ES-I3 (cell line): Measurements from ENCODE around the gene RABGGTA.

Source experiments
- H3K36me3 ChIP-seq: 2 replicates; pipeline ENCODE4 v1.6.1; 2013; ENCODE audit warnings: mild to moderate bottlenecking, low read length, control low read depth, moderate library complexity; ENCODE audit not compliant: insufficient read depth
- H3K4me1 ChIP-seq: 2 replicates; pipeline ENCODE4 v1.6.1; 2013; ENCODE audit warnings: mild to moderate bottlenecking, control low read depth, low read length; ENCODE audit not compliant: insufficient read depth
- H3K9ac ChIP-seq: 2 replicates; pipeline ENCODE4 v1.6.1; 2013; ENCODE audit warnings: low read depth, mild to moderate bottlenecking, low read length, moderate library complexity
- H3K9me3 ChIP-seq: 2 replicates; pipeline ENCODE4 v1.6.1; 2013; ENCODE audit warnings: mild to moderate bottlenecking, low read length, moderate library complexity; ENCODE audit not compliant: control insufficient read depth, insufficient read depth

The RABGGTA gene

DNA sequence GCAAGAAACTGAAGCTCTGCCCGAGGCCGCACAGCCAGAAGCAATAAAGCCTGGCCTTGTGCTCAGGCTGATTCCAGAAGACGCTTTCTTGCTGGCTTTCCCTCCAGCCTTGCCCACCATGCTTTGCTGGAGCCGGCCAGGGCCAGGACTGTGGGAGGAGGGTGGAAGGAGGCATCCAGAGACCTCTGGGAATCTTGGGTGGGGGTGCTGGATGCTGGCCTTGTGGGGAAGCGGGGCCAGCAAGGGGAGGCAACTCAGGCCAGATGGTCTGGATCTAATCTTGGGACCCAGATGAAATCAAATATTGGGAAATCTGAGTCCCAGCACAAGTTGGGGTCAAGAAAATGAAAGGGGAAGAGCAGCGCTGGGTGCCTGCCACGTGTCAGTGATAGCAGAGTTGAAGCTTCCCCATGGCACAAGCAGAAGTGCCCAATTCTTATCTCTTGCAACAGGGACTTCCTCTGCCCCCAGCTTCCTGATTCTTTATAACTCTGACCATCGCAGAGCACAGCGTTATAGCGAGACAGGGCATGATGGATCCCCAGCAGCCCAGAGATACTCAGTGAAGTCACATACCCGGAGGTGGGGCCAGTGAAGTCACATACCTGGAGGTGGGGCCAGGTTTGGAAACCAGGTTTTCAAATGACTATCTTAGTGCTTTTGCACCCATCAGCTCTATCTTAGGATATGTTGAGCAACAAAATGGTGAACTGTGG is 6.4 kb upstream of the RABGGTA start:
- H3K4me1 ChIP-seq: peaks cover 11% of the 10 kb centered on the region
- H3K36me3 ChIP-seq: no peaks in the 10 kb centered on the region
- no peak overlapping the region for H3K9ac ChIP-seq
- H3K9me3 ChIP-seq: no peaks in the 10 kb centered on the region

DNA sequence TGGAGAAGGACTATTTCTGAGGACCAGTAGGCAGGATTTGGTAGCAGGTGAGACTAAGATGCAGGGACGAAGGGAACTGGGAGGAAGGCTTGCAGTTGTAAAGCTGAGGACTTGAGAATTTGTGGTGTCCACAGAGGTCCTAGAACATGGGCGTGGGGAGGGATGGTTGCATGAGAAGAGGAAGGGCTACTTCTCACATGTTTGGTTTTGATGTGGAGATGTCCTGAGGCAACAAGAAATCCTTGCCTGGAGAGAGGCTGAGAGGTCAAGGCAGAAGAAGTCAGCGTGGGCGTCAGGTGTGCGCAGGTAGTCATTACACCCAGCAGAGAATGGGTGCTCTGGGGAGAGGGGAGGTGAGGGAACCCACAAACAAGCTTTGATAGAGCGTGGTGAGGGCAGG is 5.7 kb upstream of the RABGGTA start:
- no peak overlapping the region for H3K9ac ChIP-seq
- H3K36me3 ChIP-seq: no peaks in the 10 kb centered on the region
- H3K9me3 ChIP-seq: no peaks in the 10 kb centered on the region
- H3K4me1 ChIP-seq: peaks cover 13% of the 10 kb centered on the region

DNA sequence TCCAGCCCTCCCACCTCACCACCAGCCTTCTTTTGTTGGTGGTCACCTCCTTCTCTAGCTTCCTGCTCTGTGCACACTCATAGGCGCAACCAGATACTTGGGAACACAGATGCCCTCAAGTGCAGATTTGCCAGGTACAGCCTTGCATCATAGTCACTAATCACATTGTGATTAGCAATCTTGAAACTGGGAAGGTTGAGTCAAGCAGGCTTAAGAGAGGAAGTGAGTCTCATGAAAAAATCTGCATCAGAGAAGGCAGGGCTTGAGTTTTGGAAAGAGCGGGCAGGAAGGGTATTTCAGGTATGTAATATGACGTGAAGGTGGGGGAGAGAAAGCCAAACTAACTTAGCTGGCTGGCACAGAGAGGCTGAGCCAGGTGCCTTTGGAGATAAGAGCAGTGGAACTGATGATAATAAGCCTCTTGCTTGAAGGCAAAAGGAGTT is 2.7 kb upstream of the RABGGTA start:
- Histone ChIP-seq H3K9me3 (no peaks in the 10 kb centered on the region), H3K36me3 (no peaks in the 10 kb centered on the region), H3K4me1 (peaks cover 16% of the 10 kb centered on the region), H3K9ac (0 out of 2 replicates have a peak overlapping the region, but pooled peaks have one; percentile 4)

DNA sequence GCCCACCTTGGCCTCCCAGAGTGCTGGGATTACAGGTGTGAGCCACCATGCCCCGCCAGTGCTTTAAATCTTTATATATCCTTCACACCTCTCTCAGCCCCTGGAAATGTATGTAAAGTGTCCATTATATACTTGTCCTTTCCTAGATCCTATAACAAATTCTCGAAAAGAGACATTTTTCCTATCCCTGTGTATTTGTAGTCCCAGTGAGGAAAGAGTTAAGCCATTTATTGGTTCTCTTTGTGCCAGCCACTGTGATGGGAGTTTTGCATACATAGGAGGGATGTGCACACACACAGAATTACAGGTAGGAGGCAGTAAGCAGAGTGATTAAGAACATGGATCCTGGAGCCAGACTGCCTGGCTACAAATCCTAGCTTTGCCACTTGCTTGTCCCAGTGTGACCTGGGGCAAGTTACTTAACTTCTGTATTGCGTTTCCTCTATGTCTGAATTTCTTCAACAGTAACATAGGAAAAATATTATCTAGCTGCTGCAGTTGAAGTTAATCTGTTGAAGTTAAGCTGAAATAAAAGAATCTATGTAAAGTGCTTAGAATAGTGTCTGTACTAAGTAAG is 2.1 kb upstream of the RABGGTA start:
- Histone ChIP-seq H3K36me3 (no peaks in the 10 kb centered on the region), H3K4me1 (peaks cover 16% of the 10 kb centered on the region), H3K9me3 (no peaks in the 10 kb centered on the region), H3K9ac (no peak overlapping the region)

DNA sequence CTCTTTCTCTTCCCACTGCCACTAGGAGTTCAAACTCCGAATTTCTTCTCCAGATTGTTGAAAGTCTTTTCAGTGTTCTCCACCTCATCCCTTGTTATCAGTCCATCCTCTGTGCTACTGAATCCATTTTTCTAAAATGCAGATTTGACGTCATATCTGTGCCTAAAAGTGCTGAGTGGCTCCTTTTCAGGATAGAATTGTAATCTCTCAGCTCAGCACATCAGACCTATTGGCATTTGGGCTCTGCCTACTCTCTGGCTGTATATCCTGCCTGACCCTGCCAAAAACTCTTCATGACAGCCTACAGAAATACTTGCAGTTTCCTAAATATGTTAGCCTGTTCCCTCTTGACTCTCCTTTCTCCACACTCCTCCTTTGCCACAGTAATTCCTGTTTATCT is 1.1 kb upstream of the RABGGTA start:
- no peaks in the 10 kb centered on the region for H3K36me3 ChIP-seq
- H3K4me1 ChIP-seq: peaks cover 16% of the 10 kb centered on the region
- H3K9ac ChIP-seq: no peak overlapping the region
- no peaks in the 10 kb centered on the region for H3K9me3 ChIP-seq

DNA sequence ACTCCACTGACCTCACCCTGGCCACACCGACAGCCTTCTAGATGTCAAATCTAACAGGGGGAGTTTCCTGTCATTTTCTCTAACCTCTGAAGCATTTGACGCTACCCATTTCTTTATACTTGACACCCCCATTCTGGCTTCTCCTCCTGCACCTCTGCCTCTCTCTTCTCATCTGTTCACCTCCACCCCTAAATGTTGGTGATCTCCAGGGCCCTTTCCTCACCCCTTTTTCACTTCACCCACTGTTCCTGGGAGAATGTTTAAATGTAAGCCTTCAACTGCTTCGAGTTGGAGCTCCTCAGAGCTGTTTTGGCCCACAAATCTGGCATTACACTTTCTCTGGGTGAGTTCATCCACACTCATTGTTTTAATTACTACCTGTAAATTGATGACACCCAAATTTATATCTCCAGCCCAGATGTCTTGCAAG is 452 bp upstream of the RABGGTA start:
- Histone ChIP-seq H3K36me3 (no peaks in the 10 kb centered on the region), H3K9me3 (no peaks in the 10 kb centered on the region), H3K9ac (peak overlapping the region; percentile 77), H3K4me1 (peaks cover 16% of the 10 kb centered on the region)

DNA sequence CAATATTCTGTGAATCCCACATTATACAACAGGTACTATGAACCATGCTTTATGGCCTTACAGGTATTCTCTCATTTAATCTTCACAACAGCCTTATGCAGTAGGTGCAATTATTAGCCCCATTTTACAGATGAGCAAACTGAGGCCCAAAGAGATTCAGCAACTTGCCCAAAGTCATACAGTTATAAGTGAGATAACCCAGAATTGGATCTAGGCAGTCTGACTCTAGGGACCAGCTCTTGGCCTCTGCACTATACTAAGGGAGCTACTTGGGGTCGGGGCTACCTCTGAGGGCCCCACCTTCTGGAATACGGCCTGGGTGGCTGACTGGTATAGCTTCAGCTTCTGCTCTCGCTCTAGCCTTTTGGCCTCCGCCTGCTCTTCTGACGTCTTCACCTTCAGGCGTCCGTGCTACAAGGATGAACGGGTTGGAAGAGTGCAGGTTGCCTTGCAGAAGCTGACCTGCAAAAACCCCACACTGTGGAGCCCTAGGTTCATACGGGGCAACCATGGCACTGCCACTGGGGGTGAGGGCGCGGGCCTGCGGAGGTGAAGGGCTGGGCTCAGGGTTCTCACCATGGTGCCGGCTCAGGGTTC is 762 bp downstream of the RABGGTA start:
- H3K36me3 ChIP-seq: no peaks in the 10 kb centered on the region
- H3K9me3 ChIP-seq: no peaks in the 10 kb centered on the region
- peaks cover 16% of the 10 kb centered on the region for H3K4me1 ChIP-seq
- H3K9ac ChIP-seq: peak overlapping the region; percentile 77

DNA sequence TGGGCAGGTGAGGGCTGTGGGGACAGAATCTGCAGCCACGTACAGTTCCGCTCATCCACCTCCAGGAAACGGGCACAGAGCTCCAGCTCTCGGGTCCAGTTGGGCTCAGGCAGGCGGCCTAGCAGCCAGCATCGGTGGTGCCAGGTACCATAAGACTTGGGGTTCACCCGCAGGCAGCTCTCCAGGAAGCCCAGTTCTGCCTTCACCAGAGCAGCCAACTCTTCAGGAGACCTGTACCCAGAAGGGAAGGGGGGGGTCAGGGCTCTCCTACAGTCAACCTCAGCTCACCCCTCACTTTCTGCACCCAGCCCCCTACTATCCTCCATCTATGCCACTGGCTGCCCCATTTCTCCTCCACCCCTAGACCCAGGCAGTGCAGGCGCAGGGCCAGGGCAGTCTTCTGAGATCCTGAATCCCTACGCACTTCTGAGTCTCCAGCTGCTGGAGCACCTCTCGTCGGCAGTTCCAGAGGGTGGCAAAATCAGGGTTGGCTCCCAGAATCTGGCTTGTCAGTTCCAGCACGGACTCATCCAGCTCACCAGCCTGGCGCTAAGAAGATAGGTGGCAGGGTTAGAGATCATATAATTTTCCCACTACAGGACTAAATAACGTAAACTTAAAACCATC is 1.4 kb downstream of the RABGGTA start:
- Histone ChIP-seq H3K36me3 (no peaks in the 10 kb centered on the region), H3K4me1 (peaks cover 16% of the 10 kb centered on the region), H3K9ac (peak overlapping the region; percentile 77; the same call in 1 of the 2 replicates), H3K9me3 (no peaks in the 10 kb centered on the region)

DNA sequence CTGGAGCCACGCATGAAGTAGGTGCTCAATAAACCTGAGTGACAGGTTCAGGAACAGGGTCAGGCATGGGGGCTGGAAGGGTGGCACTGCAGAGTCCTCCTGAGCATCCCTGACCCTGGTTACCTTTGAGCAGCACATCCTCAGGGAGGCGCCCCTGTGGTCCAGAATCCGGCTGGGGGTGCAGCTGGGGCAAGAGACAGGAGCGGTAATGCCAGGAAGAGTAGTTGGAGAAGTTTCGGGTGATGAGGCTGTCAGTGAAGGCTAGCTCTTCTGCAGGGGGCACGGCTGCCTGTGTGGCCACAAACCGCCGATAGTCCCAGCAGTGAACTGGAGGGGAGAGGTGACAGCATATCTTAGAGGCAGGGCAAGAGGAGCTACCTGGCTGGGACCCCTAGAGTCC is 2.0 kb downstream of the RABGGTA start:
- Histone ChIP-seq H3K36me3 (no peaks in the 10 kb centered on the region), H3K9me3 (no peaks in the 10 kb centered on the region), H3K9ac (no peak overlapping the region), H3K4me1 (peaks cover 15% of the 10 kb centered on the region)

DNA sequence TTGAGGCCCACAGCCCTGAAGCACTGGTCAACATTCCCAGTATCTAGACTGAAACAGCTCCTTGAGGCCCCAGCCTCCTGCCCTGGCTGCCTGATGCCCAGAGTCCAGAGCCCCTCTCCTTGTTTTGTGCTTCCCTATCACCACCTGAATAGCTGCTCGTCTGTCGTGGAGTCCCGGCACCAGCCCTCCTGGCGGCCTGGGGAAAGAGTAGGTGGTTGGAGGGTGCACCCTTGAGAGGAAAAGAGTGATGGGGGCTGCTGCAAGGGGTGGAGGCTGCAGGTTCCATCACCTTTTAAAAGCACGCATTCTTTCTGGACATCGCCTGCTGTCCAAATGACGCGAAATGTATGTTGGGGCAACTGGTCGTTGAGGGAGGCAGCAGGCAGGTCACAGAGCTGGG is 3.2 kb downstream of the RABGGTA start:
- Histone ChIP-seq H3K36me3 (no peaks in the 10 kb centered on the region), H3K9me3 (no peaks in the 10 kb centered on the region), H3K4me1 (peaks cover 10% of the 10 kb centered on the region; the same call in 1 of the 2 replicates), H3K9ac (no peak overlapping the region)

DNA sequence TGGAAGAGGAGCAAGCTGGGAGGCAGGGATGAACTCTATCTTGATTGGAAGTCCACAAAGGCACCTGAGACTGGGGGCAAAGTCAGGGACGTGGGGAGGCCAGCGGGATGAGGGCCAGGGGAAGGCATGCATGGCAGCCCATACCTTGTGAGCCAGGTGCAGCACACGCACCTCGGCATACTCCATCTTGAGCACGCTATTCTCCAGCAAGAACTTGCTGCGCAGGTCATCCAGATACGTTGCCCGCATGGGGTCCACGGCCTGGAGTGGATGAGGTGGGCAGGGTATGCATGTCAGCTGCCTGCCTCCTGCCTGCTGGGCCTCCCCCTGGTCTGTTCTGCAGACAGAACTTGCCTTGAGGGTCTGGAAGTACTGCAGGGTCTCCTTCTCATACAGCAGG is 3.9 kb downstream of the RABGGTA start:
- Histone ChIP-seq H3K4me1 (peaks cover 11% of the 10 kb centered on the region; the same call in 1 of the 2 replicates), H3K9me3 (no peaks in the 10 kb centered on the region), H3K9ac (no peak overlapping the region), H3K36me3 (no peaks in the 10 kb centered on the region)

DNA sequence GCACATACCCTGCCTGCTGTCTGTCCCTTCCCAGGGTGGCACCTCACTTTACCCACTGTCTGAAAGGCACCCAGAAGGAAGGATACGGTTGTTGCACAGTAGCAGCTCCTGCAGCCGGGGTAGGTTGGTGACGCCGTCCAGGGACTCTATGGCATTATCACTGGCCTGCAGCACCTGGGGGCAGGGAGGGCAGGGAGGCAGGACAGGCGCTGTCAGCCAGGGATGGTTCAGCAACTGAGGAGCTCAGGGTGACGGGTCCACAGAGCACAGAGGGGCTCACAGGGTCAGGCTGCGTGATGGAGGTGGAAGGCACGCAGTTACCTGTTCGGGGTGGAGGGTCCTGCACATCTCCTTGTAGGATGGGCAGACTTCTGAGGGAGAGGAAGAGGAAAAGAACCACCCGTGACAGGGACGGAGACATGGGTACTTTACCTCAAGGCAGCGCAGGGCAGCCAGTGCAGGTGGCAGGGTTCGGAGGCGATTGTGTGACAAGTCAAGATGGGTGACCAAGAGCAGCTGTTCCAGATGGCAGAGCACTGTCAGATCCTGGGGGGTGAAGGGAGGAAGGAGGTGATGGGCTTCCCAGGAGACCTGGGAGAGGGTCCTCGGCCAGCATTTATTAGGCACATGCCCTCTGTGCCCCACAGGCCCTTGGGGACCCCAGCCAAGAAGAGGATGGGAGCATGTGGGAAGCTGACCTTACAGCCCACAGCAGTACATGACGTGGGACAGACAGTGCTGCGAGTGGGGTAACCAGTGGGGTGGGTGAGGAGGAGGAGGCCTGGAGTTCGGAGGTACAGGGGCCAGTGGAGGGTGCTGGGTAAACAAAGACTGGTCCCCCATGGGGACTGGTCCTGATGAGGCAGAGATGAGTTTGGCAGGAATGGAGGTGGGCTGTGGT is 4.8 kb downstream of the RABGGTA start:
- no peak overlapping the region for H3K9ac ChIP-seq
- no peaks in the 10 kb centered on the region for H3K9me3 ChIP-seq
- 0 out of 2 replicates have a peak, but pooled peaks cover 6% of the 10 kb centered on the region for H3K4me1 ChIP-seq
- no peaks in the 10 kb centered on the region for H3K36me3 ChIP-seq

DNA sequence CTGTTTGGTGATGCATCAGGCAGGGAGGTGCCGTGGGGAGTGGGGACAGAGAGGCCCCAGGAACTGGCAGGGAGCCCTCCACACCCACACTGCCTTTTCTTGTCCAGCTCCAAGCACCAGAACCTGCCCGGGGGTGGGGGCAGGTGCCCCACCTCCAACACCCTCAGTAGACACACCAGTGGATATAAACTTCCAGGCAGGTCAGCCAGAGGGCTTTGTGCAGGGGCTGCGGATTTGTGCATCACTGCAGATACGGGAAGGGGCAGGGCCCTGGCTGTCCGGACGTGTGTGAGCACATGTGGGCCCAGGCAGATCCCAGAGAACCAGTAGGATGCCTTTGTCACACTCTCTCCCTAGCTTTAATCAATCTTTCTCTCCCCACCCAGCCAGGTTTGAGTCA is 7.1 kb downstream of the RABGGTA start:
- Histone ChIP-seq H3K9me3 (no peaks in the 10 kb centered on the region), H3K9ac (no peak overlapping the region), H3K4me1 (0 out of 2 replicates have a peak, but pooled peaks cover 6% of the 10 kb centered on the region), H3K36me3 (no peaks in the 10 kb centered on the region)

DNA sequence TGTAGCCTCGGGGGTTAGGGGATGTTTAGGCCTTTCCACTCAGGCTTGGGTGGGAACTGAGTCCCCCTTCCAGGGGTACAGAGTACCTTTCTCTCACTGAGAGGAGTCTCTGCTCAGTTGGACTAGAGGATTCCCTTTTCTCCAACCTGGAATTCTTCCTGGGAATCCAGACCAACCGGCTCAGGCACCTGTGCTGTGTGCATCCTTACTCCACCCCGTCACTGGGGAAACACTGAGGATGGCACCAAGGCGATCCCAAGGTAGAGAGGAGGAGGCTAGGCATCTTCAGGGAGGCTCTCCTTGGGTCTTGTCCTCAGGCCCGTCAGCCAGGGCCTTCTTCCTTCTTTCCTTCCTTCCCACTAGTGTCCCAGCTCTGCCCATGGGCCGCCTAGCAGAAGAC is 7.5 kb downstream of the RABGGTA start:
- no peak overlapping the region for H3K9ac ChIP-seq
- H3K9me3 ChIP-seq: no peaks in the 10 kb centered on the region
- H3K36me3 ChIP-seq: no peaks in the 10 kb centered on the region
- 0 out of 2 replicates have a peak, but pooled peaks cover 6% of the 10 kb centered on the region for H3K4me1 ChIP-seq
